NCI-H345 (cell line): ENCODE measurements around the gene BDNF.
A peak's percentile ranks its signal among the peaks of the same experiment; 100 is the strongest.
"Not testable (repeated sequence)": the region's sequence is repeated elsewhere in the genome, so short reads cannot be mapped to it uniquely, and the experiment has no call there.

Experiments used
- DNase-seq: peaks from one replicate; lab custom pipeline; 2025; lab: John Stamatoyannopoulos, UW

The BDNF gene

DNA sequence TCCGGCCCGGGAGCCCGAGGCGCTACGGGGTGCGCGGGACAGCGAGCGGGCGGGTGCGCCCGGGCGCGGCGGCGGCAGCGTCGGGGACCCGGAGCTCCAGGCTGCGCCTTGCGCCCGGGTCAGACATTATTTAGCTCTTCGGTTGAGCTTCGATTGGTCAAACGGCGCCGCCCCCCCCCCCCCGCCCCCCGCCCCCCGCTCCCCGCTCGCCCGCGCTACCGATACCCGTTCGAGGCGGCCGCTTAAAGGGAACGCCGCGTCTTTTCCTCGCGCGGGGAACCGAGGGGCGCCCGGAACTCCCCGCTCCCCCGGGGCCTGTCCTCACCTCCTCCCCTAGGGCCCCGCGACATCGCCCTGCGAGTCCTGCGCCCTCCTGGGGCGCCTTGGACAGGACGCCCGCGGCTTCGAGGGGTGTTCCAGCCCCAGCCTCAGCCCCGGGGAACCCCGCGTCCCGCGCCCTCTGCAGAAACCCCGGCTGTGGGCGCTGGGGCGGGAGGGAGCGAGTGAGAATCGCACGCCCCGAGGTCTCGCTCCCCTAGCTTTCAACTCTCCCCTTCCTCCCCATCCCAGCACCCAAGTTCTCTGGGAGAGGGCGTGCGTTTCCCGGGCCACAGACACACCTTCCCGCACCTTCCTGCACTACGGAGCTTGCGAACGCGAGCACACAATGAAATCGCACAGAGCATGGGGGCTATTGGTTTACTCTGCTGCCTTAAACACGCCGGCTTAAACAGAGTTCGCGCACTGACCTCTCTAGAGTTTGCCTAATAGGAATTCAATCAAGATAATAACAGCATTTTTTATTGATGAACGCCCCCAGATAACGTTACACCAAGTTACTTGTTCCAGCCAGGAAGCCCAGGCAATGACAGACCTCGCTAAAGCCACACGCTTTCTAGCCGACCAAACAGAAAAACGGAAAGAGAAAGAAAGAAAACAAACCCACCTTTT lies at the start of gene BDNF:
BDNF (minus strand) TSS at position 105 of the 951 bp plus-strand sequence. CDS start 41,891 bp downstream, outside the sequence.
- DNase-seq, result peak; percentile 56

DNA sequence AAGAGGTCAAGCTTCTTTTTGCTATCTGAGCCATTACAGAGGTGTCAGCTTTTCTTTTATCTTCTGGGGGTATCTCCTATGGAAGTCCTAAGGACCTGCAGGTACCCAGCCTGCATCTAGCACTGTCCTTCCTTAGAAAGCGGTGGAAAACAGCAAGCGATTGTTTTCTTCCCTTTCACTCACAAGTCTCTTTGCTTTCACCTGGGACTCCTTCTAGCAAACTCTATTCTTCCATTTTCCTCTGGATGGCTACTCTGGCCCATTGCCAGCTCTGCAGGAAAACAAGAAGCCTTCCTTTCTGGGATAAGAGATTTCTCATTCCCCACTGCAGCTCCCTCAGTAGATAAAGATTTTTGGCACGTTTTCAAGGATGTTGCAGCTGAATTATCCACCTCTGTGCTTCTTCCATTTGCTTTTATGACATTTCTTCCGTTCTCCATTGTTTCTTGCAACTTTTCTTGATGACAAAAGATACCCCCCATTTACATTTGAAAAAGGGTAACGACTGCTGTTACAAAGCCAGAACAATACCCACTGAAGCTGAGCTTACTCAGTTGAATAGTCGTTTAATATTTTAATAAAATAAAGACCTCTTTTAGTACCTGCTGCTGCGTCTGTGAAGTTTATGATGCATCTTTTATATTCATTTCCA lies 40.2 kb upstream of the BDNF start:
- DNase-seq, result no peak

DNA sequence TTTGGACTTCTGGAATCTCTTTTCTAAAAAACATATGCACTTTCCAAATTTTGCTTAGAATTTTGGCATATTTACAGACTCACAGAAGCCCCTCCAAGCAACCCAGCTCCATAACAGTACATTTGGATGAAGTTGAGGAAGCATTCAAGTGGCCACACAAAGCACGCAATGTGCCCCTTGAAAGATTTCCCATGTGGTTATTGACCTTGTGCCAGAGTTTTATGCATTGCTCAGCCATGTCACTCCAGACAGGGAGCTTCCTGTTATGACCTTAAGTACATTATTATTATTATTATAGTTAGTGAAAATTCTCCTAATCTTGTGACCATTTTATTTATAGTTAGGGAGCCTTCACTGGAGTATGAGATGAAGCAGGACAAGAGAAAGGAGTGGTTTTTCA lies 35.0 kb upstream of the BDNF start:
- no peak for DNase-seq

DNA sequence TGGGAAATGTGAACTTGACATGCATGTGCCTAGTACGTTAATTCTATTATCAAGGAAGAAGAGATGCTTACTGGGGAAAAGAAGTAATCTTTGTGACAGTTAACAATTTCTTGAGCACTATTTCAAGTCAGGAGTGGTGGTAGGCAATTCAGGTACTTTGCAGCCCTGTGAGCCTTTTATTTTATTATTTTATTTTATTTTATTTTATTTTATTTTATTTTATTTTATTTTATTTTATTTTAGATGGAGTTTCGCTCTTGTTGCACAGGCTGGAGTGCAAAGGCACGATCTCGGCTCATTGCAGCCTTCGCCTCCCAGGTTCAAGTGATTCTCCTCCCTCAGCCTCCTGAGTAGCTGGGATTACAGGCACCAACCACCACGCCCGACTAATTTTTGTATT lies 31.5 kb upstream of the BDNF start:
- DNase-seq, result not testable (repeated sequence)

DNA sequence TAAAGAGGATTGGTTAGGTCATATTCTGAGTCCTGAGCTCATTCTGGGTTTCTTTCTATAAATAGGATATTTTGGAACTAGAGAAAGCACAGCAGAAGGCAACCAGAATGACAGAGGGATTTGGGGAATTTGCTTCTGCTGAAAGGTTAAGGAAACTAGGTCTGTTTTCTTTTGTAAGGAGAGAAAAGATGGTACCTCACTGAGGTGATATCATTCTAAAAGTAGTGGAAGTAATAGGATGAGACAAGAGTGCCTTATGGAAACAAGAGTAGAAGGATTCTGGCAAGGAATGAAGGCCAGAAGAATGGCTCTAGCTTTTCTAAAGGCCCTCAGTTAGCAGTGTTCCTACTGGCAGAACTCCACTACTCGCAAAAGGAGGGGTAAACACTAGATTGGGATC lies 26.7 kb upstream of the BDNF start:
- DNase-seq, result no peak

DNA sequence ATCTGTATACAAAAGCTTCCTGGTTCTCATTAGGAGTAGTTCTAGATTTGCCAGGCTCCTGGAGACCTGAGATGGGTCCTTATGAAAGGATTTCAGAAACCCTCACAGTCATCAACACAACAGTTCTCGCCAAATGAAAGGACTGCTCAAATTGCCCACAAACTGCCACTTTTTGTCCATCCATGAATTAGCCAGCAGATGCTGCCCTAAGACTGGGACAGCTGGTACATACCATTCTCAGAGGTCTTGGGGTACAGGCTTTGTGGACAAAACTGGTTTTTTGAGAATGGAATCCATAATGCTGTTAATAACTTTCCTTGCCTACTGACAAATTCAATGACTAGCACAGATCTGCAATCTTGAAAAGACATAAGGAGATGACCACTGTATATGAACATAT lies 23.4 kb upstream of the BDNF start:
- no peak for DNase-seq

DNA sequence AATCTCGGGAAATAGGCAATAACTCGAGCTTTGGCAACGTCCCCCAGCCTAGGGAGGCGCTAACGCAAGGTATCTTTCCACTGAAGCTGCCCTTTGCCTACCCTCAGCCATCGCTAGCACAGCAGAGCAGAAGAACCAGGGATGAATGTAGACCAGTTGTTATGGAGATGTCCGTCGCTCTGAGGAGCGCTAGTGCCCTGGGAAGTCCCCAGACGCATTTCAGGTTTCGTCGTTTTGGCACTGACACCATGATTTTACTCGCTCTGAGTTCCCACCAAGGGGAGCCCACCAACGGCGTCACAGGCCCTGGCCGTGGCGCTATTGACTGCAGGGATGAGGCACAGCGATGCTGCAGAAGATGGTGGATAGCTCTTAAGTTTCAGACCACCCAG lies 22.7 kb upstream of the BDNF start:
- peak; percentile 12 for DNase-seq

DNA sequence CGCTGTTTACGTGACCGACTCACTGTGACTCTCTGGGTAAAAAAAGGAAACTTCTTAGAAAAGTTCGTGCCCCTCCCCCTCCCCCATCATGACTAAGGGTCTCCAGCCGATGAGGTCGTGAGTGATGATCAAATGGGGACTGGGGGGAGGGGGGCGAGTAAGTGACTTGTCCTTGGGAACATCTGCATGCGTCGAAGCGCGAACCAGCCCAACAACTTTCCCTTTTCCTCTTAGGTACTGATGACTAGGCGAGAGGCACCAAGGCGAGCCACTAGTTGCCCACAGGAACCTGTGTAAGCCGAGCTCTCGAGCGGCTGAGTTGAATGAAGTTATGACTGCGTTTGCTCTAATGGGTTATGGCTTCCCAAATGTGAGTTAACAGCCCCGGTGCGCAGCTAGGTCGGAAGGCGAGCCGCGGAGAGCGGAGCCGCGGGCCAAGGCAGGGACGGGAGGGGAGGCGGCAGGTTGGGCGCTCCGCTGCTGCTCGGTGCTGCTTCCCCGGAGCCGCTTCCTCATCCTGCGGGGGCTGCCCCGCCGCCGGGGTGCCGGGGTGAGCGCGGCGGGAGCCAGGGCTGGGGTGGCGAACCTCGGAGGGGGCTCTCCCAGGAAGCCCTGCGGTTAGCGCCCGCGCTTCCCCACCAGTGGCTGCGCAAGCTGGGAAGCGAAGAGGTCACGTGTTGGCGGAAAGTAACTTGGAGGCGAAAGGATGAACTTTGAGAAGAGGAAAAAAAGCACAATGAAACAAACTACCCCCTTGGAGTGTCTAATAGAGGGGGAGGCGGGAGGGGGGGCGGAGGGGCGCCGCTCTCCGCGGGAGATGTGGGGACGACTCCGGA lies 22.1 kb upstream of the BDNF start:
- DNase-seq, result peak; percentile 48

DNA sequence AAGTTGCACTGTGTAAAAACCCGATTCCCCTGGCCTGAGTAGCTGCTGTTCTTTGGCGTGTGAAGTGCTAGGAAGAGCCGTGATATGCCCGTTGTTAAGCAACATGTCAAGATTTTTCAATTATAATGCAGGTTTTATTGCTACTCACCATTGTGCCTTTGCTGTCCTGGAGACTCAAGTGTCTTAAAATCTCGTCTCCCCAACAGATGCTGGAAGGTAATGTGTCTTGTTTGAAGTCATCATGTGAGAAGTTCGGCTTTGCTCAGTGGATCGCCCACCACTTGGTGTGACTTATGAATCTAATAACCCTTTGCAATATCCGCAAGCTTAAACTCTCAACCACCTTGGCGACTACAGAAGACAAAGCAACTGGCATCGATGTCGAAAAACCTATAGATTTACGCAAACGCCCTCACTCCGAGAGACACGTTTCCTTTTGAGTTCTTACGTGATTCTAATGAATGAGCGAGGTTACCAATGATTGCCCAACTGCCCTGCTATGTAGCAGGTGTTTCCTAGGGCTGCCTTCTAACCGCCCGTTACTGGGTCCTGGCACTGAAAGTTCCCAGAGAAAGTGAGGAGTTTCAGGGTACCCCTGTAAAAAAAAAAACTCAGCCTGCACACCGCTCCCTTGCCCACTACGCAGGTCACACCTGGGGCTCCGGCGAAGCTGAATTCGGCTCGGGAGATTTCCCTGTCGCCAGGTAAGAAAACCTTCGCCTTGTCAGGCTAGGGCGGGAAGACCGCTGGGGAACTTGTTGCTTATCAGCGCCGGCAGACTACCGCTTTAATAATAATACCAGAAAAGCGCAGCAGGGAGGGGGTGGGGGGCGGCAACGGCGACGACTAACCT lies 21.2 kb upstream of the BDNF start:
- DNase-seq, result peak; percentile 18

DNA sequence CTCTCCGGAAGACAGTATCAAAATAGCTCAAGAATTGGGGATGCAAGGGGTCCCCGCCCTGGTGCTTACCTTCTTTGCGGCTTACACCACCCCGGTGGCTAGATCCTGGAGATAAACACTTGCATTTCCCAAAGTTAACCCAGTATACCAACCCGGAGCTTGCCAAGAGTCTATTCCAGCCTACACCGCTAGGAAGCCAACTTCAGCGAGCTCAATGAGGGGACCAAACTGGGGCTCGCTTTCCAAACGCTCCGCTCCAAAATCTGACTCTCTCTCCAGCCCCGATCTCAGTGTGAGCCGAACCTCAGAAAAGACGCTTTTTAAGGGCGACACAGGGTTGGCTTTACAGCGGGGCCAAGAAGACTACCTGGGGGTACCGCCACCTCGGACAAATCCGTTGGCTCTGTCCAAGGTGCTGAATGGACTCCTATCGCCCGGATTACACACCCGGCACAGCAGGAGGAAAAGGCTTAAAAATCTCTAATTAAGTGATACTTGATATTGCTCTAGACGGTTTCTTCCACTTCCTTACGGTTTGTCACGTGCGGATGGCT lies 20.1 kb upstream of the BDNF start:
- DNase-seq, result peak; percentile 23

DNA sequence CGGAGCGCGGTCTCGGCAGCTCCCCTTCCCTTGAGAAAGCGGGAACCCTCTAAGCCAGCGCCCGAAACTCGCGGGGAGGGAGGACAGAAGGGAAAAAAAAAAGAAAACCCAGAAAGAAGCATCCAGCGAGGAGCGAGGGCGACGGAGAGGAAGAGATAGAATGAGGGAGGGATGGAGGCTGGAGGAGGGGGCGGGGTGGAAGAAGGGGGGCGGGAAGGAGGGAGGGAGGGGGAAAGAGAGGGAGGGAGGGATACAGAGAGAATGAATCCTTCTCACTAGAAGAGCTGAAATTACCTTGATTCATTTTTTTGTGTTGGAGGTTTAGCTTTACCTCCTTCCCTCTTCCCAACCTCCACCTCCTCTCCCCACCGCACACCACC lies 19.3 kb upstream of the BDNF start:
- no peak for DNase-seq

DNA sequence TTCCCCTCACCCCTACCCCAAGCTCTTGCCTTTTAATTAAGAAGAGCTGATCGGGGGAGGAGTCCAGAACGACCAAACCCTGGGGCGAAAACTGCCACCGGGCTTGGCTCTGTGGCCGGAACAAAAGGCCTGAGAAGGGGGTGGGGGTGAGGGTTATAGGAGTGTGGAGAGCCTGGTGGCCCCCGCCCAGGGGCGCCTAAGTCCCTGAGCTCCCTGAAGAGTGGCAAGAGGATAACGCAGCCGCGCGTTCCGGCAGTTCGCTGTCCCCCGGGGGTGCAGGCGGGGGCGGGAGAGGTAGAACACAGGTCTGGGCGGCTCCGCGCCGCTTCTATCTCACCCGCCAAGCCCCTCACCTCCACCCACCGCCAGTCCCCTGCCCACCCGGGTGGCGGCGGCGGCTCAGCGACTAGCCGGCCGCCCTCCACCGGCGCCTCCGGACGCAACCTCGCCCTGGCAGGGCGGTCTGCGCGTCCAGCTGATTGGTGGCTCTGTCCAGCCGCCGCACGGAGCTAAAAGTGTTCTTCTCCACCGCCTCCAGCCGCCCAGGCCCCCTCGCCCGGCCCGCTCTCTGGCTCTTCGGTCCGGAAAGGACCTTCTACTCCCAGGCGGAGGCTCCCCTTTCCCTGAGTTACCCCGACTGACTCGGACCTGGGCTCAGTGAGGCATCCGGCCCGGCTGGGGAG lies 18.7 kb upstream of the BDNF start:
- DNase-seq, result peak; percentile 22

DNA sequence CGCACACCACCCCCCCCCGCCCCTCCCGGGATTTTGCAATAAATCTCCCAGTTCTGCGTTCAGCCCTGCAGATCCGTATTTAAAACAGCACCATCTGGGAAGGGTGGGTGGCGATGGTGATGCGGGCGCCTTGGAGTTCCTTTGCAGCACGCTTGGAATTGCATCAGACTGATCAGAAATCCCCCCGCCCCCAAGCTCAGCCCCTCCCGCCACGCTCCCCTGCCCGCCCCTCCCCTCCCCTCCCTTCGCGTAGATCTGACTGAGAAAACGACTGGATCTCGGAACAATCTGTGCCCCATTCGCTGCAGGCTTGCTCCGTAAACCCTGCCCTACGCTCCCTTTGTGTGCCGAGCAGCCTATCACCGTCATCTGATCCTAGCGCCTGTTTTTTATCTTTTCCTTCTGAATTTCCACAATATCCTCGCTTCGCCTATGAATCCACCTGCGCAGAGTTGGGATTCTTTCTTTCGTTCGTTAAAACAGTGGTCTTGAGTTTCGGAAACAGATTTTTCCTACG lies 18.1 kb upstream of the BDNF start:
- DNase-seq, result peak; percentile 64

DNA sequence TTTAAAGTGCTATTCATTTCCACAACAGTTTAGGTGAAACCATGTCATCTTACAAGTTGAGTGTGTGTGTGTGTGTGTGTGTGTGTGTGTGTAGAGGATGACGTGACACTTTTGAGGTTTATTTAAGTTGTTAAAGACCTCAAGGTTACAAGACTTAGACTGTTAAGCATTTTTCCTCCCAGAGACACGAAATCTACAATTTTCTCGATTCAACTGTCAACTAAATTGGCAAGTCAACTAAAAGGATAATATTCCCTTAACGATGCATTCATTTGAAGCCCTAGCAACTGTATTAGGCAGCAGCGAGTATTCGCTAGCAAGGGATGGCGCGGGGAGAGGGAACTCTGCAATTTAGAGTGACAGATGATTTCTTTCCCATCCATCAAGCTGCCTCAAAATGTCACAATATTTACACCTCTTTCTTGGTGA lies 17.6 kb upstream of the BDNF start:
- peak; percentile 32 for DNase-seq

DNA sequence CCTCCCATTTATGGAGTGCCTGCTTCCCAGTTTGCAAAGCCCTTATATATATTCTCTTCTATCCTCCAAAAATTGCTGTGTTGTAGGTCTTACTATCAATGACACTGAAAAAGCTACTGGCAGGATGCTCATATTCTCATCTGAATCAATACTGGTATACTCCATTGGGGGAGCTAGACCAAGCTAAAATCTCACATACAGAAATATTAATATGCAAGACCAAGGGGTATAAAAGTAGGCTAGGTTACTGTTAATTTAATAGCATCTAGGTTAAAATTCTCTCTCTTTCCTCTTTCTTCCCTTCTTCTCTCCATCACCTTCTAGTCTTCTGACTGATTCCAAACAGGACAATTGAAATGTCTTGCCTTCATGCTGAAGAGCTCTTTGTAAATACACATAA lies 17.1 kb upstream of the BDNF start:
- DNase-seq, result peak; percentile 24

DNA sequence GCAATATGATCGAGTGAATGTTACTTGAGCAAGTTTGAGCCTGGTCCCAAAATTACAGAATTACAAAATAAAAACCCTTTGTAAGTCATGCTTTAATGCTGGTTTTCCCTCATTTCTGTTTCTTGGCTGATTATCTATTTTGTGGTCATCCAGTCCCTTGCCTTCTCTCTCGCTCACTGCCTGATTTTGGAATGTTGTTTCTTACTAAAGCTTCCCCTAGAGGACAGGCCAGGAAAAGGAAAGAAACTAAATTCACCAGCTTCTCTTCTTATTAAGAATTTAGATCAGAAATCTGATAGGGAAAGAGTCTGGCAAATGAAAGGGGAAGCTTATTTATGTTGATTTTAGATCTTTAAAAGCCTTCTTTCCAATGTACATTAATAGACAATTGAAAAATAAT lies 16.6 kb upstream of the BDNF start:
- DNase-seq, result no peak

DNA sequence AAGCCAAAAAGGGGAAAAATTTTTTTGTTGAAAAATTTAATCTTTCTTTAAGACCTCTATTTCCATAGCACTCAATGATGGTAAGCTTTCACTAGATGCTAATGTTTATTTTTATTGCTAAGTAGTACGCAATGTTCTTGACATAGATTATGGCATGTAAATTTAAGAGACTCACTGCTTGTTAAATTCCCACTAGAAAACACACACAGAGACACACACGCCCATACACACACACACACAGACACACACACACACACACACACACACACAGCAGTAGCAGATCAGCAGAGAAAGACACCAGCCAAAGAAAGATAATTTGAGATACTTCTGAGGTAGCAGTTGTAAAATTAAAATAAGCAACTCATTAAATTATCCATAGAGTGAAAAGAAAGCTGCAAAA lies 16.0 kb upstream of the BDNF start:
- no peak for DNase-seq

DNA sequence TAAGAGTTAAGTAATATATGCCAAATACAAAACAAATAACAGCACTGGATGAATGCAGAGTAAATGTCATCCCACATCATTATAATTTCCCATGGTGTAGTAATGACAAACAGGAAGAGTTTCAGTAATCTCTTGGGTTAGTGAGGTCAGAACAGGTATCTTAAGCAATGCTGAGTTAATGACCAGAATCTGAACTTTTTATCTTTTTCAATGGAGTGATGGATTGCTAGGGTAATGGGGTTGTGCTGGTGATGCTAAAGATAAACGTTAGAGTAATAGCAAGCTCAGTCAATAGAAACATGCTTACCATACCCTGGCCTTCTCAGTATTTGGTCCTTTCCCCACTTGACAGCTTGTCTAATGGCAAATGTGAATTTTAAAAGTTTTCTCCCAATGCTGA lies 11.5 kb upstream of the BDNF start:
- DNase-seq, result no peak

DNA sequence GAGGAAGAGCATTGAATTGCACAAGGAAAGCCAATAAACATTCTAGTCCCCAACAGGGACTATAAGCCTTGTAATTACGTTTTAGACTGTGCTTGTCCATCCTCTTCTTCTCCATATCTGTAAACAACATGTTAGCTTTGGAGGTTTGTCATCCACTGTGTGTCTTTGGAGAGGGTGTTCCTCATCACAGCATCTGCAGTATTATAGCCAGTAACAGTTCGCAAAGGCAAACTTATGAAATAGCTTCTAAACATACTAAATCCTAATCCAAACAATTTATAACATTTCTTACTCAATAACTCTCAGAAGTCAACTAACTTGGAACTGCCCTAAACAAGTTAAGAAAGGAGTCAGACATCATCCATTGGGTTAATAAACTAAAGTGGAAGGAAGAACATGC lies 10.3 kb upstream of the BDNF start:
- no peak for DNase-seq

DNA sequence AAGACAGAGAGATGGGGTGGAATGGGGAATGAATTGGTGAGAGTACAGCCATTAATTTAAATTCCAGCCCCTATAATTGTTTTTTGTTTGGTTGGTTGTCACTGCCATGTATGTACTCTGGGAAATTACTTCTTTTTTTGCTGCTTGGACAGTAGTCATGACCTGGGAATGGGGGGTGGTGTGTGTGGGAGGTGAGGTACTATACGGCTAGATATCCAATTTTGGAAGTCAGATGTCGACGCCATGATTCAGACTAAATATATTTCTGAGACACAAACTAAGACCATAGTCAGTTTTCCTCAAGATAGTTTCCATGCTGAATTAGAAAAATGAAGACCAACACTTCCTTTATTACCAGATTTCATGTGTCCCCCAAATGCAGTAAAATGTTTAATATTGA lies 7.4 kb upstream of the BDNF start:
- DNase-seq, result no peak
